Small intestine (tissue), 7 donors: Measurements from ENCODE around the gene AFF2. TPM values are rescaled to one million over a fixed set of nuclear protein-coding genes. Genes with fewer than 3 reads are reported as not detected.

Source experiments
- DNase-seq, 2 donors: peaks; one replicate each; pipeline versions ENCODE4 v3.0.0 to v3.0.0-alpha.2; 2013
- FAIRE-seq: peaks from 2 replicates; lab custom pipeline; 2012; peaks lifted over from hg19 to GRCh38; lab: Jason Lieb, UNC
- H3K27ac ChIP-seq, 3 donors: one replicate each; pipeline ENCODE4 v1.5.1; 2013; ENCODE audit warnings: low read length in 2 of 3, mild to moderate bottlenecking in 2 of 3, control low read depth in 1 of 3, inconsistent platforms in 1 of 3, low read depth in 1 of 3, moderate library complexity in 1 of 3
- H3K27me3 ChIP-seq, 3 donors: one replicate each; pipeline ENCODE4 v1.6.1; 2013; ENCODE audit warnings: low read length in 3 of 3, inconsistent platforms in 1 of 3; ENCODE audit not compliant: control insufficient read depth in 3 of 3, insufficient read depth in 3 of 3
- H3K36me3 ChIP-seq, 3 donors: one replicate each; pipeline ENCODE4 v1.6.1; 2013; ENCODE audit warnings: low read length in 3 of 3, inconsistent platforms in 1 of 3, low read depth in 1 of 3, mild to moderate bottlenecking in 1 of 3, moderate library complexity in 1 of 3; ENCODE audit not compliant: control insufficient read depth in 3 of 3, insufficient read depth in 2 of 3
- H3K4me1 ChIP-seq, 3 donors: one replicate each; pipeline ENCODE4 v1.6.1; 2013; ENCODE audit warnings: low read length in 2 of 3, inconsistent platforms in 1 of 3, low read depth in 1 of 3, mild to moderate bottlenecking in 1 of 3, moderate library complexity in 1 of 3; ENCODE audit not compliant: control insufficient read depth in 3 of 3, insufficient read depth in 2 of 3
- H3K4me3 ChIP-seq, 3 donors: one replicate each; pipeline ENCODE4 v1.5.1; 2013; ENCODE audit warnings: low read length in 3 of 3, control low read depth in 1 of 3, inconsistent platforms in 1 of 3, low read depth in 1 of 3, mild to moderate bottlenecking in 1 of 3, moderate library complexity in 1 of 3
- H3K9me3 ChIP-seq, 2 donors: one replicate each; pipeline ENCODE4 v1.6.1; 2013; ENCODE audit warnings: low read depth in 1 of 2, low read length in 1 of 2; ENCODE audit not compliant: control insufficient read depth in 2 of 2, insufficient read depth in 1 of 2
- WGBS, 3 donors: extraction: QIAGEN DNeasy Blood & Tissue Kit; methylation state at CpG; one replicate each; pipeline ENCODE4 v1.1.7; 2013; 5-methylcytosine and 5-hydroxymethylcytosine counted together
- polyA plus RNA-seq, 4 donors: library from polyadenylated mRNA; stranded (reverse) in 3 of 4; unstranded in 1 of 4; fragments of 200-250 nt in 3 of 4; fragments of 120-200 nt in 1 of 4; gene quantifications; one replicate each; pipeline versions ENCODE4 v1.2.1 to v1.2.3, GENCODE V29; 2013
- donor health status: healthy with polysubstance abuse.
- donor health status: control.
- donor health status: control.
- donor health status: Bipolar disorder and iron deficiency.
- donor health status: healthy.

Gene AFF2
- polyA plus RNA-seq, 4 donors, result 0.34 to 1.2 TPM; not detected in 2

DNA sequence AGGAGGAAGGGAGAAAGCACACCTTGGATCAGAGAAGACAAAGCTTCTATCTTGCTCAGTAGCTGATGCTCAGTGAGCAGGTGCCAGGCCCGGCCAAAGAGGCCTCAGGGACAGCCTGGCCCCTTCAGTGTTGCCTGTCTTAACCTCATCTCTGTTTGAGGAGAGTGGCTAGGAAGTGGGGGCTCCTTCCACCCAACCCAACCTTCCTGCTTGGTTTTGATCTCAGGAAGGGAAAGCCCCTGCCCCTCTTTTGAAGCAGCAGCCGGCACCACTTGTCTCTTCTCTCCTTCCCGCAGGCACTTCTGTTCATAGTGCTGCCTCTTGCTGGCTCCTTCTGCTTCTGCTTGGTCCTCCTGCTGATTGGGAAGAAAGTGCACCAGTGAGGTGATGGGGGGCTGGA lies 2.4 kb upstream of the AFF2 start:
- WGBS, 3 donors, result 58 to 81% (median 59%) methylated on average over 3 of the region's 3 CpGs
- H3K9me3 ChIP-seq, result no peaks in the 10 kb centered on the region
- no peak for FAIRE-seq

DNA sequence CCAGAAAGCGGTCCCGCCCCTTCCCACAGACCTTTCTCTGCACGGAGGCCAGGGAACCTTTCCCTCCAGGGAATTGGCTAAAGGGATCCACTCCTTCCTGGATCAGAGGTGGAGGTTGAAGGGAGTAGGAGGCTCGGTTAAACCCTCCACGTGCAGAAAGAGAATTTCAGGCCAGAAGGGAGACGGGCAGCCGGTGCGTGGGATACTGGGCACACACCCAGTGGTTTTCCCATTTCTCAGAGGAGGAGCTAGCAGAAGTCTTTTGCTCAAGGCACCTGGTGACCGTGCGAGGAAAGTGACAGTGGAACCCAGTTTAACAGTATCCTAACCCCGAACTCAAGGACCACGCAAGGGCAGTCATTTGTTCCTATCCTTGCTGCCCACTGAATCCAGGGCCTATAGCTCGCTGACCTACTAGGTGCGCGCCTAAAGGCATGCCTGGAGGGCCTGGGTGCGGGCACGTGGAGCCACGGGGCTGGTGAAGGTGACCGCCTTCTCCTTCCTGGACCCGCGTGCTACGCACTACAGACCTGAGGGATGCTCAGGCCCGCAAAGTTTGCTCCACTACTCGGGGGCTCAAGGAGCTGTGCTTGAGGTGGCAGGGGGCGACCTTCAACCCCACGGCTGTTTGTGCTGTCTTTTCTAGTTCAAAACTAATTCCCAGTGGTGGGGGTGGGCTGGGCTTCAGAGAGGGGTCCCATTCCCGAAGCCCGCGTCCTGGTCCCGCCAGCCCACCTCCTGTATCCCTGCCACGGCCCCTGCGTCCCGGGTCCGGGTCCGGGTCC lies 587 bp upstream of the AFF2 start:
- Histone ChIP-seq H3K4me1 (no peaks in the 10 kb centered on the region), H3K4me3 (no peak overlapping the region), H3K36me3 (no peaks in the 10 kb centered on the region), H3K27me3 (peaks cover 3 to 42% (median 5%) of the 10 kb centered on the region in 3 donors), H3K9me3 (no peaks in the 10 kb centered on the region), H3K27ac (no peak overlapping the region)
- no peak for DNase-seq
- FAIRE-seq, result no peak
- WGBS, 3 donors, result 54 to 64% (median 56%) methylated on average over 28 to 35 of the region's 35 CpGs

More for the DNA sequence above, 2.4 kb upstream of the AFF2 start:
- DNase-seq, result no peak
- H3K27ac ChIP-seq, result no peak overlapping the region
- H3K27me3 ChIP-seq, result peaks cover 0 to 32% (median 3%) of the 10 kb centered on the region in 3 donors
- H3K4me3 ChIP-seq, result no peak overlapping the region
- H3K36me3 ChIP-seq, result no peaks in the 10 kb centered on the region
- no peaks in the 10 kb centered on the region for H3K4me1 ChIP-seq

DNA sequence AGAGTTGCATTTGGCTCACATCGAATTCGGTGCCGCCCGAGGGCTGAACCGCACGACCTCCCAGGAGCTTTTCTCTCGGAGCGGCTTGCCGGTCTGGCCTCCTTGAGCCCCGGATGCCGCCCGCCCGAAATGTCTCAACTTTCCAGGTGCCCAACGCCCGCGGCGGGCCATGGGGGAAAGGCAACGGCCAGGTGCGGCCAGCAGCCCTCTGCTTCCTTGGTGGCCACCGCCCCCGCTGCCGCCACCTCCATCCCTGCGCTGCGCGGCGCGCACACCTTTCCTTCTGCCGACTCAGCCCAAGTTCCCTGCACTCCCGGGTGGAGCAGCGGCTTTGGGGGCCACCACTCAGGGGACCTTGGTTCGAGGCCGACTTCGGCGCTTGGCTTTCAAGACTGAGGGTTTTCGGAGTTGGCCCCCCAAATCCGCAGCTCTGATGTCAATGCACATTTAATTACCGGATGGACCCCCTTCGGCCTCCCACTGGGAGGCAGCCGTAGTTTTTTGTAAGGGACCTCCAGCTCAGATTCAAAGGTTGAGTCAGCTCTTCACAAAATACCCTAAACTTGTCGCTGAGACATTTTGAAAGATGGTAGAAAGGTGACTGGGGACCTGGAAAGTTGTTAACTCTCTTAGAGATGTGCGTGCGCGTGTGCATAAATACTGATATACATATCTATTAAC lies 1.1 kb downstream of the AFF2 start:
- DNase-seq (peak in 1 of 2 donors; percentile 2), FAIRE-seq (no peak)
- Histone ChIP-seq H3K4me3 (peak overlapping the region in 1 of 3 donors; percentile 29), H3K9me3 (no peaks in the 10 kb centered on the region), H3K36me3 (no peaks in the 10 kb centered on the region), H3K27ac (no peak overlapping the region), H3K4me1 (no peaks in the 10 kb centered on the region), H3K27me3 (peaks cover 3 to 42% (median 5%) of the 10 kb centered on the region in 3 donors)
- WGBS, 3 donors, result 4 to 41% (median 15%) methylated on average over 27 to 43 of the region's 43 CpGs

DNA sequence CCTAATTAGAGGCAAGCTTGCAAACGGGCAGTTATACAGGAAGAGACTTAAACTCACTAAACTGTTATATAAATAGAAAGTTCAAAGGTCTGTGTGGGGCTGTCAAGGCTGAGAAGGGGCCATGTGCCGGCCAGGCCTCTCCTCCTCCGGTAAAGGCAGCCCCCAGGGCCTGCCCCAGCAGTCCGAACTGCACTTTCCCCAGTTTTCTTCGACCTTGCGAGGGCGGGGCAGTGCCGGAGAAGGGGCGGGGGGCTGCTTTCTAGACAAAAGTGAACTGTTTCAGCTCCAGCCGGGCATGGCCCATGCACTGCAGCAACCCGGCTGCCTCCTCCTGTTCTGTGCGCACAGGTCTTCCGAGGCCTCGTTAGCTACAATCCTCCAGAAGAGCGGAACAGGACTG lies 4.1 kb downstream of the AFF2 start:
- 47 to 56% (median 52%) methylated on average over 15 of the region's 15 CpGs for WGBS, 3 donors
- no peak overlapping the region for H3K27ac ChIP-seq
- FAIRE-seq, result no peak
- H3K9me3 ChIP-seq, result no peaks in the 10 kb centered on the region
- no peaks in the 10 kb centered on the region for H3K36me3 ChIP-seq
- H3K4me1 ChIP-seq, result no peaks in the 10 kb centered on the region
- no peak for DNase-seq
- H3K27me3 ChIP-seq, result peaks cover 3 to 34% (median 5%) of the 10 kb centered on the region in 3 donors
- no peak overlapping the region for H3K4me3 ChIP-seq

DNA sequence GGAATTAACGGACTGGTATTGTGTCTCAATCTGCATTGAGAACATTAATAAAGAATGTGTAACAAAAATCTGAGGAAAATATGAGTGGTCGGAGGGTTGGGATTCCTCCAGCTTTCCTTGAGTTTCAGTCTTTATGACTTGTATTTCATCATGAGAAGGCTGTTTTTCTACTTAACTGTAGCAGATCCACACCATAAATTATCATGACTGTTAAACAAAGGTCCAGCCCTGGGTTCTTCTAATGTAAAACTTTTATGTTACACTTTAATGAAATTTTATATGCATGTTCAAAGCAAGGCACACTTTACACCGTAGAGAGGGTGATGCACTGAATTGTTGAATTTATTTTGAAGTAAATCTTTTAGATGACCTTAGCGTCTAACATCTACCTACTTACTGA lies 7.0 kb downstream of the AFF2 start:
- H3K27me3 ChIP-seq, result peaks cover 0 to 14% (median 5%) of the 10 kb centered on the region in 3 donors
- DNase-seq (no peak), FAIRE-seq (no peak)
- no peaks in the 10 kb centered on the region for H3K9me3 ChIP-seq
- no peaks in the 10 kb centered on the region for H3K36me3 ChIP-seq
- no peaks in the 10 kb centered on the region for H3K4me1 ChIP-seq
- WGBS, 3 donors, result 71 to 81% (median 79%) methylated on average over 4 of the region's 4 CpGs
- H3K4me3 ChIP-seq, result no peak overlapping the region
- no peak overlapping the region for H3K27ac ChIP-seq

DNA sequence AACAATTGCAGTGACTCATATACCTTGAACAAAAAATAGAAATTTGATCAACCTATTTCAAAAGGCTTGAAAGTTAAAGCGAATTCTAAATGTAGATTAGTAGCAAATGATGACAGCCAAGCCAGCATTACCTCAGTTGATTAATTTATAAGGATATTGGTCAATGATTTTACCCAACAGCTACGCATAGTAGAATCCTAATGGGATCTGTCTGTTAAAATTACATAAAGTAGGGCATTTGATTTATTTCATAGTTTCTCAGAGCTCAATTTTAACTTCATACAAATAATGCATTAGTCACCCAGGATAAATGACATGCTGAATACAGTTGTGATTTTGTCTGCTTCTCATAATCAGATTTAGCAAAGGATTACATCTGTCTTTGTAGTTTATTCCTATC lies 12.0 kb downstream of the AFF2 start:
- DNase-seq (no peak), FAIRE-seq (no peak)
- no peaks in the 10 kb centered on the region for H3K9me3 ChIP-seq
- H3K36me3 ChIP-seq, result no peaks in the 10 kb centered on the region
- H3K27me3 ChIP-seq, result no peaks in the 10 kb centered on the region
- H3K27ac ChIP-seq, result no peak overlapping the region
- no peaks in the 10 kb centered on the region for H3K4me1 ChIP-seq
- 64 to 92% (median 66%) methylated on average over 2 of the region's 2 CpGs for WGBS, 3 donors
- H3K4me3 ChIP-seq, result no peak overlapping the region

DNA sequence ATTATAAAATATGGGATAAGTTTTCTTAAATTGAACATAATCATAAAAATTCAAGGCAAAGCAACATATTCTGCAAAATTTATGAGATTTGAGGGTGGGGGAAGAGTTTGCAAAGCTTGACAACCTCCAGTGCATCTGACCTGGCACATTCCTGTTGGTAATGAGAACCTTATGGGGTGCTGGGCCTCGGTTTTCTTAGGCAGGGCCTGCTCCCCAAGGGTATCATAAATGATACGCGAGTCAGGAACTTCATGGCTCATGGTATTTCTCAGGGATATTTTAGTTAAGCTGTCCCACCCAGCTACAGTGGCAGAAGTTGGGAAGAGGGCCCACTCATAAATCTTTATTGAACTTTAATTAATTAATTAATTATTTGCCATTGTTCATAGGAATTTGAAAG lies 13.2 kb downstream of the AFF2 start:
- WGBS, 3 donors, result 76 to 92% (median 87%) methylated on average over 3 of the region's 3 CpGs
- H3K36me3 ChIP-seq, result no peaks in the 10 kb centered on the region
- FAIRE-seq, result no peak
- no peaks in the 10 kb centered on the region for H3K4me1 ChIP-seq
- H3K27ac ChIP-seq, result no peak overlapping the region
- DNase-seq, result no peak
- no peak overlapping the region for H3K4me3 ChIP-seq
- no peaks in the 10 kb centered on the region for H3K9me3 ChIP-seq
- H3K27me3 ChIP-seq, result no peaks in the 10 kb centered on the region

DNA sequence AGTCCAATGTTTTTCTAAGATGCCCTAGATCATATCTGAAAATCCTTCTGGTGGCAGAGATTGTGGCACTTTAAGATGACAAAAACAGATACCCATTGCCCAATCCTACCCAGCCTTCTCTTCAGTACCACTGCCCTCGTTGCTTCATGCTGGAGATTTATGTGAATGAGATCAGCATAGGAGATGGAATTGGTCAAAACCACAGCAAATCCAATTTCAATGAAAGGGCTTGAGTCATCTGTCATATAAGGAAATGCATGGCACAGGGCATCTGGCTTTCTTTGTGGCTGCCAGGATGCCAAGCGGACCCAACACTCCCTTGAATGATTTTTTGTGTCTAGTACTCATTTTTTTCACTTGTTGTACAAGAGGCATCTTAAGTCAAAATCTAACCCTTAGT lies 16.8 kb downstream of the AFF2 start:
- Histone ChIP-seq H3K27ac (no peak overlapping the region), H3K9me3 (no peaks in the 10 kb centered on the region), H3K27me3 (no peaks in the 10 kb centered on the region), H3K4me1 (no peaks in the 10 kb centered on the region), H3K36me3 (no peaks in the 10 kb centered on the region), H3K4me3 (no peak overlapping the region)
- DNase-seq (no peak), FAIRE-seq (no peak)
- WGBS, 3 donors, result 38 to 81% (median 50%) methylated on average over 2 of the region's 2 CpGs
